K562 (cell line): ENCODE measurements around the gene NRP2. TPM values are rescaled to one million over a fixed set of nuclear protein-coding genes. Genes with fewer than 3 reads are reported as not detected.
A peak's percentile ranks its signal among the peaks of the same experiment; 100 is the strongest.

Experiments used
- EP400 ChIP-seq: fragments of 450-650 bp; IDR thresholded peaks from 2 replicates; pipeline ENCODE4 v1.6.1; 2017; ENCODE audit warnings: antibody characterized with exemption, mild to moderate bottlenecking, moderate library complexity
- FOXO4 ChIP-seq: fragments of 450-650 bp; formaldehyde crosslinking; IDR thresholded peaks from 2 replicates; pipeline ENCODE4 v1.4.0; 2020; ENCODE audit warnings: mild to moderate bottlenecking, moderate library complexity
- HLTF ChIP-seq: fragments of 450-650 bp; IDR thresholded peaks from 2 replicates; pipeline ENCODE4 v1.6.1; 2016
- HMBOX1 ChIP-seq: sonication (generic); IDR thresholded peaks from 2 replicates; pipeline ENCODE4 v1.6.1; 2016
- KHSRP ChIP-seq: fragments of 450-650 bp; IDR thresholded peaks from 2 replicates; pipeline ENCODE4 v1.6.1; 2017
- NFE2 ChIP-seq: IDR thresholded peaks from 2 replicates; pipeline ENCODE4 v1.6.1; 2014; ENCODE audit warnings: antibody characterized with exemption, low read depth
- OTX1 ChIP-seq: fragments of 450-650 bp; formaldehyde crosslinking; IDR thresholded peaks from 2 replicates; pipeline ENCODE4 v1.4.0; 2022; ENCODE audit warnings: mild to moderate bottlenecking
- PYGO2 ChIP-seq: fragments of 450-650 bp; IDR thresholded peaks from 2 replicates; pipeline ENCODE4 v1.6.1; 2016; ENCODE audit warnings: mild to moderate bottlenecking, missing genetic modification characterization, moderate library complexity, missing compliant biosample characterization
- RAD51 ChIP-seq: fragments of 450-650 bp; IDR thresholded peaks from 2 replicates; pipeline ENCODE4 v1.7.1; 2016; ENCODE audit warnings: low read depth, mild to moderate bottlenecking, borderline replicate concordance
- REST ChIP-seq, 2 experiments: fragments of 450-650 bp; formaldehyde crosslinking in 1 of 2; IDR thresholded peaks; 2 replicates each; pipeline versions ENCODE4 v1.4.0 to v1.6.1; 2014 to 2020; ENCODE audit warnings: mild to moderate bottlenecking in 2 of 2, borderline replicate concordance in 1 of 2, low read depth in 1 of 2
- SNRNP70 ChIP-seq: fragments of 200-400 bp; formaldehyde crosslinking; optimal IDR thresholded peaks from 2 replicates; pipeline ENCODE3; 2017; ENCODE audit warnings: low read depth, low read length
- THRA ChIP-seq: fragments of 450-650 bp; IDR thresholded peaks from 2 replicates; pipeline ENCODE4 v1.6.1; 2017; ENCODE audit warnings: mild to moderate bottlenecking, moderate library complexity
- XRCC4 ChIP-seq: IDR thresholded peaks from one replicate; pipeline ENCODE4 v1.6.1; 2011; ENCODE audit not compliant: insufficient read depth, insufficient read length; ENCODE audit errors: extremely low read depth
- ZSCAN32 ChIP-seq: fragments of 450-650 bp; formaldehyde crosslinking; IDR thresholded peaks from 2 replicates; pipeline ENCODE4 v1.4.0; 2020; ENCODE audit warnings: mild to moderate bottlenecking, moderate library complexity
- polyA plus RNA-seq, 8 experiments: library from polyadenylated mRNA; depleted of rRNA in 4 of 8; stranded (reverse) in 5 of 8; unstranded in 3 of 8; fragments of >200 nt; fragmentation: Nextera tagmentation in 2 of 8; fragmentation: Illumina TruSeq in 1 of 8; extraction: Ambion mirVana in 2 of 8; extraction: Trizol in 1 of 8; gene quantifications; 2 replicates each; pipeline versions ENCODE4 v1.2.1 to v1.2.3, GENCODE V29; 2011 to 2014; ENCODE audit warnings: inconsistent platforms in 1 of 8, missing spikeins in 1 of 8
- total RNA-seq, 7 experiments: library from RNA; depleted of rRNA in 6 of 7; stranded (reverse); fragments of >200 nt in 6 of 7; fragmentation: Illumina TruSeq in 2 of 7; extraction: Trizol in 2 of 7; gene quantifications; 2 replicates each; pipeline versions ENCODE4 v1.2.1 to v1.2.3, GENCODE V29; 2011 to 2021; ENCODE audit warnings: low replicate concordance in 1 of 7

Gene NRP2
- total and polyA plus RNA-seq, 9 of the 15 experiments (the other 6 are each of a cell fraction or from before 2014, with no cell fraction given): 0.05 to 0.31 (median 0.15) TPM; not detected in 5

GRCh38 chr2:205675861-205676516 lies 6.3 kb upstream of the NRP2 start (continued):
- TF ChIP-seq REST (IDR thresholded peaks at IDR 0.05; ENCODE audit: borderline replicate concordance) (peak; percentile 60; the same call in 1 of the 2 replicates), REST (CRISPR knock-in tag; IDR thresholded peaks at IDR 0.05; ENCODE audit: low read depth) (no peak), SNRNP70 (no peak), XRCC4 (no peak), KHSRP (no peak), ZSCAN32 (CRISPR knock-in tag) (no peak), RAD51 (no peak), NFE2 (no peak), HMBOX1 (no peak), OTX1 (CRISPR knock-in tag) (no peak), HLTF (no peak), THRA (no peak), FOXO4 (CRISPR knock-in tag) (no peak), PYGO2 (tag) (no peak), EP400 (no peak)
